ENCODE data around the gene ALDH4A1.
"Not testable (repeated sequence)": the region's sequence is repeated elsewhere in the genome, so short reads cannot be mapped to it uniquely, and the experiment has no call there.

The ALDH4A1 gene

GRCh38 chr1:18879215-18879790, 23.1 kb downstream of the ALDH4A1 start:
- DNase-seq (ENCODE audit: low read depth in 2 of 2), result no peak

GRCh38 chr1:18878538-18879214, 23.7 kb downstream of the ALDH4A1 start:
- no peak for DNase-seq (ENCODE audit: low read depth in 2 of 2)

DNA sequence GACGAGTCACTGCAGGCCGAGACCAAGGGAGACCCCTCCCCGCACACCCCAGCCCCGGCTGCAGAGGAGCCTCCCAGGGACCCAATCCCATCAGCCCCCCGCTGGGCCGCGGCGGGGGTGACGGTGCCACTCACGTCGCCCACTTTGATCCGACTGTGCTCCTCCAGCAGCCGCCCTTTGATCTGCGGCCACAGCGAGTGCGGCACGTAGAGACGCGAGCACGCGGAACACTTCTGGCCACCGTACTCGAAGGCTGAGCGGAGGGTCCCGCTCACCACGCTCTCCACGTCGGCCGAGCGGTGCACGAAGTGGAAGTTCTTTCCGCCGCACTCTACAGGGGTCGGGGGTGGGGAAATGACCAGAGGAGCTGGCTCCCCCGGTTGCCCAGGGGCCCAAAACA, 25.1 kb downstream of the ALDH4A1 start:
- DNase-seq (ENCODE audit: low read depth in 2 of 2), result no peak

GRCh38 chr1:18876210-18876609, 26.1 kb downstream of the ALDH4A1 start:
- DNase-seq (ENCODE audit: low read depth in 2 of 2), result no peak

GRCh38 chr1:18875796-18876128, 26.6 kb downstream of the ALDH4A1 start:
- no peak for DNase-seq (ENCODE audit: low read depth in 2 of 2)

DNA sequence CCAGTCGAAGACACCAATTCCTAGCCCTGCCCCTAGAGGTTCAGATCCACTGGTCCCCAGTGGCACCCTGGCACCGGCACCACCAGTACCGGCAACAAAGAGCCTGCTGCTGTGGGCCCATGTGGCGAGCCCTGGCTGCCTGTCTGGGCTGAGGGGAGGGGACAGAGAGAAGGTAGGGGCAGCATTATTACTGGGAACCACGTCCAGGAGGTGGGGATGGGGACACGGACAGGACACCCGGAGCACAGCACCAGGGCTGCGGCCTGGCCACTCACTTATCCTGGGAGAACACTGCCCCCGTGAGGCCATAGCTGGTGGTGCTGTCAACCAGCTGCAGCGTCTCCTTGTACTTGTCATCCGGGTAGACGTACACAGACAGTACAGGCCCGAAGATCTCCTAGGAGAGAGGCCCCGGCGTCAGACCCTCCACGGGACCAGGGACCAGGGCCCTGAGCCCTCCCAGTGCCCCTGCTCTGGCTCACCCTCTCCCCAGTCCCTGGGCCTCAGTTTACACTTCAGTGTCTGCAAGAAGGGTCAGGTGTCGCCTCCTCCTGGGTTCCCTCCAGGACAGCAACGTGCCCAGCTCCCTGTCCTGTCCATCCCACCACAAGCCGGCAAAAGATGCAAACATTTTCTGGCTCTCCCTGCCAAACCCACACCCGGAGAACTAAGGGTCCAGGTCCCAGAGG, 27.1 kb downstream of the ALDH4A1 start:
- peak; percentile 38 to 39 for DNase-seq (ENCODE audit: low read depth in 2 of 2)

- no peak for DNase-seq (ENCODE audit: low read depth in 2 of 2)
Measured at GRCh38 chr1:18874600-18874999, 27.8 kb downstream of the ALDH4A1 start.

- no peak for DNase-seq (ENCODE audit: low read depth in 2 of 2)
Measured at GRCh38 chr1:18874036-18874435, 28.3 kb downstream of the ALDH4A1 start.

DNA sequence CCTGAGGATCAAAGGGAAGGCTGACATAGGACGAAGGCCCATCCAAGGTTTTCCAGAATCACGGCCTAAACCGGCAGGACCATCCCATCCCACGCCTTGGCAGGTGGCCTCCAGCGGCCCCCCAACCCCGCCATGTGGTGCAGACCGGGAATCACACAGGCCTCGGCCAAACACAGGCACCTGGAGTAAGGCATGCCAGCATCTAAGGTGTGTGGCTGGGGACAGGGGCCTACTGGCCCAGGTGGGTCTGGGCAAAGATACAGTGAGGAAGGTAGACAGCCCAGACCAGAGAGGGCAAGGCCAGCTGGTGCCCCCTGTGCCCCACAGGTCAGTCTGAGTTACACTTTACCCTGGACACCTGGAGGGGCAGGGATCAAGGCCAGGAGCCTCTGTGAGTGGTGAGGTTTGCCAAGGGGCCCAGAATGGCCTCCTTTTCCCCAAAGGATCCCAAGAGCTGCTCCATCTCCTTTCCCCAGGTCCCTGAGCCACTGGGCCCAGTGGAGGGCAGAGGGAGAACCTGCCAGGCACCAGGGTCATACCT, 30.2 kb downstream of the ALDH4A1 start:
- no peak for DNase-seq (ENCODE audit: low read depth in 2 of 2)

GRCh38 chr1:18871401-18872070, 30.8 kb downstream of the ALDH4A1 start:
- no peak for DNase-seq (ENCODE audit: low read depth in 2 of 2)

GRCh38 chr1:18870957-18871356, 31.4 kb downstream of the ALDH4A1 start:
- no peak for DNase-seq (ENCODE audit: low read depth in 2 of 2)

DNA sequence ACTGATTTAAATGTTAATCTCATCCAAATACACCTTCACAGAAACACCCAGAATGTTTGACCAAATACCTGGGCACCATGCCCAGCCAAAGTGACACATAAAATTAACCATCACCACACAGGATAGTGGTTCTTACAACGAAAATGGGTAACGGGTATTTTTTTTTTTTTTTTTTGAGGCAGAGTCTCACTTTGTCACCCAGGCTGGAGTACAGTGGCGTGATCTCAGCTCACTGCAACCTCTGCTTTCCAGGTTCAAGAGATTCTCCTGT, 31.8 kb downstream of the ALDH4A1 start:
- DNase-seq (ENCODE audit: low read depth in 2 of 2), result not testable (repeated sequence)

DNA sequence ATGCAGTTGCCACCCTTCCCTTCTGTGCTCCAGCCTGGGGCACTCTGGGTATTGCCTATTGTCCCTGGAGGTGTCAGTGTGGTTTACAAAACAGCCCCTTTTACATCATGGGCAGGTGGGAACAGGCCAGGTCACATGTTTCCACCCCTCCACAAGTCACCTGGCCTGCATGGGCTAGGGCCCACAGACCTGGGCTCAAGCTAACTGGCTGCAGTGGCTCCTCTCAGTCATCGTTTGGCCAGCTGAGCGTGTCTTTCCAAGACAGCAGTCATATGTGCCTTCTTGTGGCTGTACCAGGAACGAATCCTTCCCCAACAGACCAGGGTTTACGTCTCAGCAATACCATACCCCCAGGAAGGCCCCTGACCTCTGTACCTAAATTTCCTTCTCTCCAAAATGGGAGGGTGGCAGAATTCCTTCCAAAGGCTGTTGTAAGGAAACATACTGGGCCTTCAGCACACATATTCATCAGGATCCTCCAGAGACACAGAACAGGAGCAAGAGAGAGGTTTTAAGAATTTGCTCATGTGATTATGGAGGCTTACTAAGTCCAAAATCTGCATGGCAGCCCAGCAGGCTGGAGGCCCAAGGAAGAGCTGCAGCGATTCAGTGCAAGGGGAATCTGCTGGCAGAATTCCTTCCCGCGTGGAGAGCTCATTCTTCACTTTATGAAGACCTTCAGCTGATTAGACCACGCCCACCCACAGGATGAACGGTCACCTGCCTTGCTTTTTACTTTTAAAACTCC, 32.3 kb downstream of the ALDH4A1 start:
- DNase-seq (ENCODE audit: low read depth in 2 of 2), result no peak

GRCh38 chr1:18868801-18869424, 33.4 kb downstream of the ALDH4A1 start:
- no peak for DNase-seq (ENCODE audit: low read depth in 2 of 2)

- DNase-seq (ENCODE audit: low read depth in 2 of 2), result no peak
Measured at GRCh38 chr1:18868354-18868753, 34.0 kb downstream of the ALDH4A1 start.

DNA sequence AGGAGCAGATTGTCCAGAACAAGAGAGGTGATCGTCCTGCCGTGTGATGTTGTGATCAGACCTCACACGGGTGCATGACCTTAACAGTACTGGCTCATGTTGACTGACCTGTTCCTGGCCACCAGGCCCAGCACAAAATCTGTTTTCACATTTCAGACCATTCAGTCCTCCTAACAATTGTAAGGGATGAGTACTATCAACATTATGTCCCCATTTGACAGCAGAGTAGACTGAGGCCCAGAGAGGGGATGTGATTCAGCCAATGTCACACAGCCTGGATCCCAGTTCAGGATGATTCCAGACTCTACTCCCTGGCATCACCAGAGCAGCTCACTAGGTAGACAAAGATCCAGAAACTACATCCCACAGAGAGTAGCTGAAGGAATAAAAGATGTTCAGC, 35.5 kb downstream of the ALDH4A1 start:
- DNase-seq (ENCODE audit: low read depth in 2 of 2), result no peak

DNA sequence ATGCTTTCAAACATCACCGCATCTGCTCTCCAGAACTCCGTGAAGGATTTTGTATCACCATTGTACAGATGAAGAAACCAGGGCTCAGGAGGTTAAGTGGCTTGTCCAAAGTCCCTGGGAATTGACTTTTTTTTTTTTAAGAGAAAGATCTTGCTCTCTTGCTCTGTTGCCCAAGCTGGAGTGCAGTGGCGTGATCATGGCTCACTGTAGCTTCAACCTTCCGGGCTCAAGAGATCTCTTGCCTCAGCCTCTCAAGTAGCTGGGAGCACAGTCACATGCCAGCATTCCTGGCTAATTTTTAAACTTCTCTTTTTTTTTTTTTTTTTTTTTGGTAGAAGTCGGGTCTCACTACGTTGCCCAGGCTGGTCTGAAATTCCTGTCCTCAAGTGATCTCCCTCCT, 36.0 kb downstream of the ALDH4A1 start:
- no peak for DNase-seq (ENCODE audit: low read depth in 2 of 2)

- DNase-seq (ENCODE audit: low read depth in 2 of 2), result no peak
Measured at GRCh38 chr1:18865176-18865575, 37.2 kb downstream of the ALDH4A1 start.

GRCh38 chr1:18861590-18861989, 40.8 kb downstream of the ALDH4A1 start:
- no peak for DNase-seq (ENCODE audit: low read depth in 2 of 2)

DNA sequence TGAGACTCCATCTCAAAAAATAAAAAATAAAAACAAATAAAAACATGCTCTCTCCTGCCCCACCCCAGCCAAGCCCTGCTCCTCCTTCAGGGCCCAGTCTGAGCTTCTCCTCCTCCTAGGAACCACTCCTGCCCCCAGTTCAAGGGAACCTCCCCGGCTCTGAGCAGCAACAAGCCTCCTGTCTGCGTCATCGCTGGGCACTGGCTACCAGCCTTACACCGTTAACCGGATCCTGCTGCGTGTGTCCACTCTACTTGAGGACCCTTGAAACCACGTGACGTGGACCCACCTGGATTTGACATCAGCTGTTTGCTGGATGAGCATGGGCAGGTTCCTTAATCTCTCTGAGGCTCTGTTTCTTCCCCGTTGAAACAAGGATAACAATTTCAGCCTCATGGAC, 41.3 kb downstream of the ALDH4A1 start:
- no peak for DNase-seq (ENCODE audit: low read depth in 2 of 2)

DNA sequence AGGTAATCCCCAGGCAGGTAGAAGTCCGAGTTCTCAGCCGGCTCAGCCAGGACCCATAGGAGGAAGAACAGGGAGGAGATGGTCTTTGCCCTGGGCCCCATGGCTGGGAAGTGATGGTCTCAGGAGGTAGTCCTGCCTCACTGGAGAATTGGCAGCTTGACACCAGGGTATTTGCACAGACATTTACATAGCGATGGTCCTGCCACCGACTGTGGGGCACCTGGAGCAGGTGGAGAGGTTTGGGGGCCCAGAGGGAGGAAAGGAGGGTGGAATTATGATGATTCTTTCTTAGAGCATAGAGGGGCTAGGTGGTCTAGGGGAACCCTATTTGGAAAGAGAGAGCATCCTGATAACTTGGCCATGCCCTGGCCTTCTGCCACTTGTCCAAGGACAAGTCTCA, 42.8 kb downstream of the ALDH4A1 start, which contains the start of gene TAS1R2:
Gene TAS1R2, minus strand, starts transcription at position 101 of the 400 bp plus-strand sequence. Its CDS starts 0 bp downstream, at position 101.
- DNase-seq (ENCODE audit: low read depth in 2 of 2), result no peak

Measured in fibroblast of skin of left quadriceps (primary cell).